Activated B cell treated with CpG ODN at 0.5 μM for 24 hours (primary cell): ENCODE measurements around the gene SPAG6. TPM values are rescaled to one million over a fixed set of nuclear protein-coding genes. Genes with fewer than 3 reads are reported as not detected.
"Not testable (repeated sequence)": the region's sequence is repeated elsewhere in the genome, so short reads cannot be mapped to it uniquely, and the experiment has no call there.

ENCODE experiments used
- ATAC-seq: fragments of 200-7000 bp; cut with Tn5 transposase; one replicate; pipeline ENCODE4 v1.10.0; 2021; ENCODE audit warnings: low read depth, mild to moderate bottlenecking, moderate library complexity
- CTCF ChIA-PET: fragments of 350-600 bp; sonication (Branson Sonifier 250); formaldehyde crosslinking; loops from one replicate; lab custom pipeline; 2021; ENCODE audit warnings: antibody characterized with exemption; lab: Charles Lee
- POLR2A ChIA-PET: fragments of 350-600 bp; sonication (Branson Sonifier 250); formaldehyde crosslinking; loops from one replicate; lab custom pipeline; 2021; ENCODE audit warnings: antibody characterized with exemption; lab: Charles Lee
- DNase-seq: peaks from one replicate; pipeline ENCODE4 v3.0.0; 2022
- H3K27ac Mint-ChIP-seq: one replicate; pipeline ENCODE4 v1.8.0; 2020; ENCODE audit warnings: mixed read lengths
- H3K27me3 Mint-ChIP-seq: one replicate; pipeline ENCODE4 v1.8.0; 2021; ENCODE audit warnings: mixed read lengths
- H3K36me3 Mint-ChIP-seq: one replicate; pipeline ENCODE4 v1.8.0; 2021; ENCODE audit warnings: low read depth, mixed read lengths
- H3K4me1 Mint-ChIP-seq: one replicate; pipeline ENCODE4 v1.8.0; 2021; ENCODE audit warnings: mixed read lengths
- H3K4me3 Mint-ChIP-seq: one replicate; pipeline ENCODE4 v1.8.0; 2020; ENCODE audit warnings: mild to moderate bottlenecking, mixed read lengths
- H3K9me3 Mint-ChIP-seq: one replicate; pipeline ENCODE4 v1.8.0; 2020; ENCODE audit warnings: mixed read lengths
- intact Hi-C: fragments of 100-400 bp; cut with micrococcal nuclease; formaldehyde crosslinking; loops from one replicate; pipeline ENCODE4 v1.15.1; 2024
- total RNA-seq: library from RNA; stranded (reverse); gene quantifications from 2 replicates; pipeline ENCODE4 v1.2.3, GENCODE V29; 2022
- TF ChIP-seq, protein P1 (sequence below): fragments of 200-600 bp; IDR thresholded peaks from one replicate; pipeline ENCODE4 v1.8.0; 2022; ENCODE audit warnings: antibody characterized with exemption, mild to moderate bottlenecking

Gene SPAG6
- total RNA-seq, 1 donor from 2014 or later, result 0.62 TPM

- Mint-ChIP-seq H3K27me3 (peaks cover 1% of the 10 kb centered on the region), H3K4me3 (no peak overlapping the region), H3K36me3 (no peaks in the 10 kb centered on the region), H3K9me3 (no peaks in the 10 kb centered on the region), H3K27ac (no peak overlapping the region), H3K4me1 (no peaks in the 10 kb centered on the region)
- POLR2A ChIA-PET, result no interaction called here
- DNase-seq (no peak), ATAC-seq (no peak)
- CTCF ChIA-PET, result no interaction called here
- intact Hi-C loops, result no loop called here
- TF ChIP-seq, protein P1, sequence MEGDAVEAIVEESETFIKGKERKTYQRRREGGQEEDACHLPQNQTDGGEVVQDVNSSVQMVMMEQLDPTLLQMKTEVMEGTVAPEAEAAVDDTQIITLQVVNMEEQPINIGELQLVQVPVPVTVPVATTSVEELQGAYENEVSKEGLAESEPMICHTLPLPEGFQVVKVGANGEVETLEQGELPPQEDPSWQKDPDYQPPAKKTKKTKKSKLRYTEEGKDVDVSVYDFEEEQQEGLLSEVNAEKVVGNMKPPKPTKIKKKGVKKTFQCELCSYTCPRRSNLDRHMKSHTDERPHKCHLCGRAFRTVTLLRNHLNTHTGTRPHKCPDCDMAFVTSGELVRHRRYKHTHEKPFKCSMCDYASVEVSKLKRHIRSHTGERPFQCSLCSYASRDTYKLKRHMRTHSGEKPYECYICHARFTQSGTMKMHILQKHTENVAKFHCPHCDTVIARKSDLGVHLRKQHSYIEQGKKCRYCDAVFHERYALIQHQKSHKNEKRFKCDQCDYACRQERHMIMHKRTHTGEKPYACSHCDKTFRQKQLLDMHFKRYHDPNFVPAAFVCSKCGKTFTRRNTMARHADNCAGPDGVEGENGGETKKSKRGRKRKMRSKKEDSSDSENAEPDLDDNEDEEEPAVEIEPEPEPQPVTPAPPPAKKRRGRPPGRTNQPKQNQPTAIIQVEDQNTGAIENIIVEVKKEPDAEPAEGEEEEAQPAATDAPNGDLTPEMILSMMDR, result no peak
Measured at GRCh38 chr10:22309180-22310000, 35.9 kb upstream of the SPAG6 start.

GRCh38 chr10:22310012-22310411 lies 35.3 kb upstream of the SPAG6 start:
- H3K27ac Mint-ChIP-seq, CTCF ChIA-PET, H3K27me3 Mint-ChIP-seq, H3K9me3 Mint-ChIP-seq, H3K36me3 Mint-ChIP-seq, ATAC-seq, H3K4me1 Mint-ChIP-seq, DNase-seq, POLR2A ChIA-PET, H3K4me3 Mint-ChIP-seq: not testable (repeated sequence)
- intact Hi-C loops, result loop anchor here (10.0 kb wide), 1 partner anchor 785 kb away; the partner anchor contains the start of gene MSRB2

GRCh38 chr10:22310928-22311327 lies 34.4 kb upstream of the SPAG6 start:
- Mint-ChIP-seq H3K4me1 (peaks cover 11% of the 10 kb centered on the region), H3K4me3 (no peak overlapping the region), H3K27ac (no peak overlapping the region), H3K9me3 (no peaks in the 10 kb centered on the region), H3K36me3 (peaks cover 3% of the 10 kb centered on the region), H3K27me3 (no peaks in the 10 kb centered on the region)
- DNase-seq, result no peak
- intact Hi-C loops, result loop anchor here (10.0 kb wide), 1 partner anchor 784 kb away; the partner anchor contains the start of gene MSRB2
- ChIA-PET CTCF (no interaction called here), POLR2A (no interaction called here)
- TF ChIP-seq, protein P1, result no peak
- no peak for ATAC-seq

GRCh38 chr10:22314852-22315251 lies 30.4 kb upstream of the SPAG6 start:
- H3K27me3 Mint-ChIP-seq, result no peaks in the 10 kb centered on the region
- DNase-seq, result no peak

DNA sequence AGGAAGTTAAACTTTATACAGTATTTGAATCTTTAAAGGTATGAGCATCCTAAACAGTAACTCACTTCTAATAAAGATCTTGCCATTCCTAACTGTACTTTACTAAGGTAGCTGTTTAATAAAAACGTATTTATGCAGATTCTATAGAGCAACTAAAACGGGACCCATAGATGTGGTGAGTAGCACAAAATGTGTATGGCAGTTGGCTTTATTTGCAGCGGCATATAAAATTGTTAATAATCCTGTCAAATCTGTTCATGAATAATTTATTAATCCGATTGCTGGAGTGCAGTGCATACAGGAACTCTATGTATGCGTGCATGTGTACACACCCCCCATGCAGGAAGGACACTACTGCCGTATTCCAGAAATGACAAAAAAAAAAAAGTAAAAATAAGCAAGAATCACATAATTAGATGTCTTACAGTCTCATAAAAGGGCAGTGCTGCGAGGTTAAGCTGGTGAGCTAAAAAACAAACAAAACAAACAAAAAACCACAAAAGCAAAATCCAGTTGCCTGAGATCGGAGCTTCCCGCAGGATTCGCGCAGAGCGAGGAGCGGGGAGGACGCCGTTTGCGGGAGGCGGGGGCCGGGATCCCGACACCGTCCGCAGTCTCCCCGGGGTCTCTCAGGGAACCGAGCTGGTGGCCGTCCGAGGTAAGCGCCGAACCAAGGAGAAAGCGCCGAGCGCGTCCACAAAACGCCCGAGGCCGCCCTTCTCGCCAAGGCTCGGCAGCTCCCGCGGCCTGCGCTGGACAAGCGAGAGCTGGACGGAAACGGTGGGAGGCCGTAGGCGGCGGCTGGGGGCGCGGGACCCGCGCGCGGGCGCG lies 29.6 kb upstream of the SPAG6 start:
- CTCF ChIA-PET, result interaction anchor here (0.6 to 2.2 kb wide), 8 partner anchors 23 to 819 kb away, joined by 3 to 6 read pairs (median 4); no protein-coding TSS in a partner anchor
- POLR2A ChIA-PET, result interaction anchor here (0.5 to 5.0 kb wide), 23 partner anchors 8 to 820 kb away, joined by 3 to 86 read pairs (median 4); partner anchors contain the start of gene DNAJC1
- ATAC-seq, result peak; percentile 12

More at GRCh38 chr10:22314852-22315251, 30.4 kb upstream of the SPAG6 start:
- Mint-ChIP-seq H3K4me3 (peak overlapping the region; percentile 97), H3K36me3 (peaks cover 11% of the 10 kb centered on the region), H3K4me1 (peaks cover 36% of the 10 kb centered on the region), H3K9me3 (no peaks in the 10 kb centered on the region), H3K27ac (peak overlapping the region; percentile 97)
- TF ChIP-seq, protein P1, result no peak
- intact Hi-C loops, result loop anchor here (5.0 to 10.0 kb wide), 3 partner anchors 292 to 780 kb away; partner anchors contain the start of gene MSRB2
- ATAC-seq, result no peak
- ChIA-PET POLR2A (interaction anchor here (0.7 to 5.0 kb wide), 7 partner anchors 10 to 122 kb away, joined by 3 to 86 read pairs (median 15); no protein-coding TSS in a partner anchor), CTCF (interaction anchor here (2.2 kb wide), 1 partner anchor 61 kb away, joined by 6 read pairs; no protein-coding TSS in a partner anchor)

More for the DNA sequence above, 29.6 kb upstream of the SPAG6 start:
- DNase-seq, result no peak
- H3K4me1 Mint-ChIP-seq, result peaks cover 40% of the 10 kb centered on the region
- peak overlapping the region; percentile 97 for H3K27ac Mint-ChIP-seq
- no peaks in the 10 kb centered on the region for H3K27me3 Mint-ChIP-seq
- peak overlapping the region; percentile 97 for H3K4me3 Mint-ChIP-seq
- TF ChIP-seq, protein P1, result no peak
- no peaks in the 10 kb centered on the region for H3K9me3 Mint-ChIP-seq
- peaks cover 13% of the 10 kb centered on the region for H3K36me3 Mint-ChIP-seq
- intact Hi-C loops, result loop anchor here (1.0 to 10.0 kb wide), 10 partner anchors 25 to 819 kb away; partner anchors contain the start of genes DNAJC1 and MSRB2
